SK-N-MC (cell line): Measurements from ENCODE around the gene SART3.

Experiments used
- EZH2 ChIP-seq: fragments of 200-600 bp; sonication (generic); IDR thresholded peaks from one replicate; pipeline ENCODE4 v1.6.1; 2017; ENCODE audit warnings: antibody characterized with exemption
- FOXP2 ChIP-seq: optimal IDR thresholded peaks from 2 replicates; pipeline ENCODE3; 2011; ENCODE audit warnings: mild to moderate bottlenecking, moderate library complexity; ENCODE audit not compliant: insufficient read depth; ENCODE audit errors: extremely low read length, control extremely low read depth
- POLR2AphosphoS5 ChIP-seq: IDR thresholded peaks from 2 replicates; pipeline ENCODE4 v1.6.1; 2012; ENCODE audit warnings: mild to moderate bottlenecking, low read depth, low read length, borderline replicate concordance

DNA sequence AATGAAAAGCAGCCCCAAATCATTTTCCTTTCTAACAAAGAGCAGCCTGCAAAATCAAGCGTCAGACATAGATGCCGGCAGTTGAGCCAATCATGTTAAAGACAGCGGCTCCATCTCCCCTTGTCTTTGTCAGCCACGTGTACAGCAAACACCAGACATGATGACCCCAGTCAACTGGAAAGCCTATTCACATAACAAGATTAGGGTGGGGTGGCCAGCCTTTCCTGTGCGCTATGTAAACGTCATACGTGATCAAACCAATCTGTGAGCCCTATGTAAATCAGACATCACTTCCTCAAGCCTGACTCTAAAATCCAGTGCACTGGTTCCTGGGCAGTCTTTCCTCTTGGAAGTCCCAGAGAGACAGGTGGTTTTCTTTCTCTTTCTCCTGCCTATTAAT, 55.8 kb downstream of the SART3 start:
- TF ChIP-seq POLR2AphosphoS5 (no peak), FOXP2 (no peak), EZH2 (no peak)
